HCT116 (cell line): ENCODE data around the gene DNASE1L1. TPM values are rescaled to one million over a fixed set of nuclear protein-coding genes. Genes with fewer than 3 reads are reported as not detected.

Source experiments
- ATAC-seq: fragments of 200-7000 bp; cut with Tn5 transposase; 2 replicates; pipeline ENCODE4 v1.9.1; 2020; ENCODE audit warnings: mild to moderate bottlenecking, moderate library complexity
- BruUV-seq: library from RNA; stranded (reverse); fragments of 400-500 nt; replicated peaks from 2 replicates; lab custom pipeline; 2021; lab: Mats Ljungman, UMichigan
- CTCF ChIA-PET: fragments of 300-600 bp; sonication (Branson Sonifier 250); formaldehyde crosslinking; loops from one replicate; lab custom pipeline; 2021; ENCODE audit warnings: antibody characterized with exemption; lab: Charles Lee
- POLR2A ChIA-PET: fragments of 300-600, 350-600 bp; sonication (Branson Sonifier 250); formaldehyde crosslinking; loops from one replicate; lab custom pipeline; 2021; ENCODE audit warnings: antibody characterized with exemption; lab: Charles Lee
- RAD21 ChIA-PET, 2 experiments: fragments of 300-600 bp; sonication (Branson Sonifier 250); formaldehyde crosslinking; loops; one replicate each; lab custom pipeline; 2023; ENCODE audit warnings: low total read pairs in 2 of 2; ENCODE audit not compliant: uncharacterized antibody in 2 of 2, unreplicated experiment in 2 of 2, low non-redundant PET in 1 of 2; lab: Charles Lee
- DNase-seq: peaks from one replicate; pipeline ENCODE4 v3.0.0-alpha.2; 2010; ENCODE audit warnings: low read depth, low spot score
- H2AFZ ChIP-seq: fragments of 200-600 bp; shearing (Covaris generic), sonication (generic); 2 replicates; pipeline ENCODE4 v1.6.1; 2017; ENCODE audit warnings: low read depth, mixed run types, mixed read lengths, antibody characterized with exemption, low read length; ENCODE audit not compliant: poor library complexity, severe bottlenecking
- H3K27ac ChIP-seq: 2 replicates; pipeline ENCODE4 v1.5.1; 2012; ENCODE audit warnings: low read depth, low read length
- H3K27me3 ChIP-seq: fragments of 200-600 bp; sonication (generic); 2 replicates; pipeline ENCODE4 v1.6.1; 2016; ENCODE audit warnings: mixed run types, low read length, mixed read lengths; ENCODE audit not compliant: insufficient read depth
- H3K36me3 ChIP-seq, 2 experiments: fragments of 200-500 bp in 1 of 2; fragments of 200-600 bp in 1 of 2; sonication (Bioruptor generic) in 1 of 2; sonication (generic) in 1 of 2; 2 replicates each; pipeline versions ENCODE4 v1.5.1 to v1.6.1; 2014 to 2016; ENCODE audit warnings: low read length in 2 of 2, inconsistent platforms in 1 of 2, mixed read lengths in 1 of 2, mixed run types in 1 of 2; ENCODE audit not compliant: insufficient read depth in 2 of 2, control insufficient read depth in 1 of 2
- H3K4me1 ChIP-seq, 2 experiments: fragments of 200-600 bp in 1 of 2; sonication (generic) in 1 of 2; 2 replicates each; pipeline versions ENCODE4 v1.5.1 to v1.6.1; 2012 to 2017; ENCODE audit warnings: low read length in 2 of 2, inconsistent platforms in 1 of 2, mild to moderate bottlenecking in 1 of 2, mixed read lengths in 1 of 2, mixed run types in 1 of 2, moderate library complexity in 1 of 2; ENCODE audit not compliant: insufficient read depth in 2 of 2, control insufficient read depth in 1 of 2
- H3K4me2 ChIP-seq: fragments of 200-600 bp; sonication (generic); 2 replicates; pipeline ENCODE4 v1.6.1; 2017; ENCODE audit warnings: mixed run types, low read length, mixed read lengths
- H3K4me3 ChIP-seq, 2 experiments: fragments of 200-600 bp in 1 of 2; sonication (generic) in 1 of 2; replicated peaks in 1 of 2; 2 replicates each; pipeline ENCODE4 v1.5.1; 2011 to 2016; ENCODE audit warnings: low read length in 2 of 2, control low read depth in 1 of 2, low read depth in 1 of 2, mild to moderate bottlenecking in 1 of 2, mixed read lengths in 1 of 2, mixed run types in 1 of 2
- H3K79me2 ChIP-seq: fragments of 200-600 bp; sonication (generic); 2 replicates; pipeline ENCODE4 v1.6.1; 2017; ENCODE audit warnings: mild to moderate bottlenecking, mixed run types, low read length, moderate library complexity, mixed read lengths; ENCODE audit not compliant: insufficient read depth
- H3K9ac ChIP-seq: fragments of 200-600 bp; sonication (generic); 2 replicates; pipeline ENCODE4 v1.6.1; 2016; ENCODE audit warnings: low read length, mixed read lengths
- H3K9me2 ChIP-seq: fragments of 200-600 bp; sonication (generic), shearing (Covaris generic); 2 replicates; pipeline ENCODE4 v1.6.1; 2017; ENCODE audit warnings: mixed run types, mild to moderate bottlenecking, moderate library complexity; ENCODE audit not compliant: insufficient read depth
- H3K9me3 ChIP-seq, 2 experiments: fragments of 200-500 bp in 1 of 2; fragments of 200-600 bp in 1 of 2; sonication (Bioruptor generic) in 1 of 2; sonication (generic) in 1 of 2; 2 replicates each; pipeline ENCODE4 v1.6.1; 2014 to 2017; ENCODE audit warnings: low read length in 2 of 2, mixed read lengths in 2 of 2, inconsistent platforms in 1 of 2, low read depth in 1 of 2, mild to moderate bottlenecking in 1 of 2, mixed run types in 1 of 2, moderate library complexity in 1 of 2; ENCODE audit not compliant: control insufficient read depth in 1 of 2, insufficient read depth in 1 of 2
- H4K20me1 ChIP-seq: fragments of 200-600 bp; sonication (generic), shearing (Covaris generic); 2 replicates; pipeline ENCODE4 v1.6.1; 2017; ENCODE audit warnings: mixed run types, mild to moderate bottlenecking, moderate library complexity; ENCODE audit not compliant: insufficient read depth
- ATF3 ChIP-seq: IDR thresholded peaks from 2 replicates; pipeline ENCODE4 v1.6.1; 2012
- CBX3 ChIP-seq: IDR thresholded peaks from 2 replicates; pipeline ENCODE4 v1.6.1; 2012; ENCODE audit warnings: low read depth
- CTCF ChIP-seq, 3 experiments: fragments of 200-600 bp in 1 of 3; sonication (generic) in 1 of 3; IDR thresholded peaks in 2 of 3; conservative IDR thresholded peaks in 1 of 3; 2 replicates each; pipeline ENCODE4 v1.5.1; 2012 to 2017; ENCODE audit warnings: low read depth in 2 of 3, low read length in 2 of 3, antibody characterized with exemption in 1 of 3, borderline replicate concordance in 1 of 3, control low read depth in 1 of 3, mild to moderate bottlenecking in 1 of 3, mixed read lengths in 1 of 3, mixed run types in 1 of 3, moderate library complexity in 1 of 3; ENCODE audit not compliant: insufficient read depth in 1 of 3
- EZH2phosphoT487 ChIP-seq: fragments of 200-600 bp; IDR thresholded peaks from 2 replicates; pipeline ENCODE4 v1.6.1; 2018; ENCODE audit warnings: antibody characterized with exemption, borderline replicate concordance
- POLR2A ChIP-seq: IDR thresholded peaks from 2 replicates; pipeline ENCODE4 v1.7.0; 2011; ENCODE audit warnings: borderline replicate concordance; ENCODE audit not compliant: insufficient read depth, insufficient read length; ENCODE audit errors: extremely low read depth
- POLR2AphosphoS5 ChIP-seq: IDR thresholded peaks from 2 replicates; pipeline ENCODE4 v1.6.1; 2011; ENCODE audit warnings: mild to moderate bottlenecking, low read depth, low read length, moderate library complexity
- SP1 ChIP-seq: IDR thresholded peaks from 2 replicates; pipeline ENCODE4 v1.6.1; 2012; ENCODE audit warnings: low read depth
- TCF7L2 ChIP-seq: IDR thresholded peaks from 2 replicates; pipeline ENCODE4 v1.7.0; 2011; ENCODE audit warnings: borderline replicate concordance, inconsistent platforms; ENCODE audit not compliant: insufficient read depth, insufficient read length; ENCODE audit errors: extremely low read depth
- YY1 ChIP-seq: IDR thresholded peaks from 2 replicates; pipeline ENCODE4 v1.6.1; 2011; ENCODE audit warnings: low read length, low read depth, moderate library complexity, mild to moderate bottlenecking; ENCODE audit not compliant: insufficient replicate concordance; ENCODE audit errors: extremely low read depth
- ZFX ChIP-seq: fragments of 450-650 bp; IDR thresholded peaks from 2 replicates; pipeline ENCODE4 v1.6.1; 2017
- intact Hi-C: fragments of 100-400 bp; cut with micrococcal nuclease; formaldehyde crosslinking; loops from 2 replicates; pipeline ENCODE4 v1.10.0; 2022
- total RNA-seq: library from RNA; stranded (reverse); gene quantifications from one replicate; pipeline ENCODE4 v1.2.1, GENCODE V29; 2021; ENCODE audit not compliant: unreplicated experiment

Gene DNASE1L1
- total RNA-seq, 1 experiment from 2014 or later, result 16.5 TPM

GRCh38 chrX:154444755-154445246, 35.7 kb upstream of the DNASE1L1 start (continued):
- TF ChIP-seq ATF3 (no peak), CBX3 (no peak)

GRCh38 chrX:154443992-154444754, 35.1 kb upstream of the DNASE1L1 start, which contains the start of gene FAM50A:
Gene FAM50A (plus strand): TSS chrX:154444141. CDS start chrX:154444236, 95 bp downstream.
- no peaks in the 10 kb centered on the region for H4K20me1 ChIP-seq
- no peak for DNase-seq
- ATAC-seq, result peak; percentile 88
- ChIA-PET RAD21 (no interaction called here), CTCF (no interaction called here), POLR2A (no interaction called here)
- H3K4me1 ChIP-seq, result peaks cover 6 to 16% of the 10 kb centered on the region in 2 experiments; a peak in 3 of 4 replicates
- H2AFZ ChIP-seq, result no peak within 1 kb of the TSS
- no peaks in the 10 kb centered on the region for H3K27me3 ChIP-seq
- H3K9ac ChIP-seq, result peak within 1 kb of the TSS; percentile 79
- H3K79me2 ChIP-seq, result peaks cover 19% of the 10 kb centered on the region
- intact Hi-C loops, result loop anchor here (5.0 kb wide), 1 partner anchor 33 kb away; the partner anchor contains the start of gene LAGE3
- BruUV-seq, result no TSS peak
- H3K9me3 ChIP-seq, result no peaks in the 10 kb centered on the region
- H3K4me3 ChIP-seq, result peak within 1 kb of the TSS; percentile 59 to 68
- no peaks in the 10 kb centered on the region for H3K9me2 ChIP-seq
- H3K36me3 ChIP-seq, result no peaks in the 10 kb centered on the region; a peak in 1 of 4 replicates
- TF ChIP-seq YY1 (no peak), EZH2phosphoT487 (no peak), CBX3 (no peak), POLR2A (no peak), POLR2AphosphoS5 (peak; percentile 28; the same call in 1 of the 2 replicates), ZFX (peak; percentile 56; the same call in 1 of the 2 replicates), SP1 (no peak), TCF7L2 (no peak), CTCF (IDR thresholded peaks at IDR 0.05 in 2 of 3, conservative IDR thresholded peaks at IDR 0.05 in 1 of 3; ENCODE audit: borderline replicate concordance in 1 of 3, insufficient read depth in 1 of 3, low read depth in 2 of 3, low read length in 2 of 3) (no peak), ATF3 (no peak)
- H3K27ac ChIP-seq, result peak within 1 kb of the TSS; percentile 70
- peak within 1 kb of the TSS; percentile 81 for H3K4me2 ChIP-seq
